HG02798 (cell line): Measurements from ENCODE around the gene NOL4L.
"Not testable (repeated sequence)": the region's sequence is repeated elsewhere in the genome, so short reads cannot be mapped to it uniquely, and the experiment has no call there.

Experiments
- ATAC-seq: cut with Tn5 transposase; IDR thresholded peaks from one replicate; pipeline ENCODE4 v1.9.1; 2021; ENCODE audit warnings: mild to moderate bottlenecking; ENCODE audit not compliant: unreplicated experiment, poor library complexity

The NOL4L gene

DNA sequence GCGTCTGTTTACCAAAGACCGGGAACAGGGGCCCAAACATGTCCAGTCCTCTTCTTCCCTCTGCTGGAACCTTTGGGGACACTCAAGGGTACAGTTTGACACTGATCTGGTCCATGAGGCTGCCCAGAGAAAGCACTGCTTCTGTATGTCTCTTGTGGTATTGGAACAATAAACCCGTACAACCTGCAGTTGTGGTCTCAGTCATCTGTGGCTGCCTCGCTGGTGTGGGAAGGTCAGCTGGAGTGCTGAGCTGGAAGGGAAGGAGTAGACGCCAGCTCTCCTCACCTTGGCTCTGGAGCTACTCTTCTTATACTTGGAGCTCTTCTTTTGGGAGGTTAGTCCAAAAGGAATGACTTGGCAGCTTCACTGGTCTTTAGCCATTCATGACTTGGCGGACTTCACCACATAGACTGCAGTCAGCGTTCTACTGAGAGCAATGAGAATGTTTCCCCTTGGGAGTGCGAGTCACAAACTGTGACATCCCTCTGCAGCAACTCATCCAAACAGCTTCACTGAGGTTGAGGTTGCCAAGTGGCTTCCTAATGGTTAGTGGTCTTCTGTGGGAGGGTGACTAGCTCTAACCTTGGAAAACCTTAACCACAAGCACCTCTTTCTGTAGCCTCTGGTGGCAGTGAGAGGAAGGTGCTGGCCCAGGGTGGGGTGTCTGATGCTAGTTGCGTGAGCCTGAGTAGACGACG, 145.9 kb downstream of the NOL4L start:
- no peak for ATAC-seq

DNA sequence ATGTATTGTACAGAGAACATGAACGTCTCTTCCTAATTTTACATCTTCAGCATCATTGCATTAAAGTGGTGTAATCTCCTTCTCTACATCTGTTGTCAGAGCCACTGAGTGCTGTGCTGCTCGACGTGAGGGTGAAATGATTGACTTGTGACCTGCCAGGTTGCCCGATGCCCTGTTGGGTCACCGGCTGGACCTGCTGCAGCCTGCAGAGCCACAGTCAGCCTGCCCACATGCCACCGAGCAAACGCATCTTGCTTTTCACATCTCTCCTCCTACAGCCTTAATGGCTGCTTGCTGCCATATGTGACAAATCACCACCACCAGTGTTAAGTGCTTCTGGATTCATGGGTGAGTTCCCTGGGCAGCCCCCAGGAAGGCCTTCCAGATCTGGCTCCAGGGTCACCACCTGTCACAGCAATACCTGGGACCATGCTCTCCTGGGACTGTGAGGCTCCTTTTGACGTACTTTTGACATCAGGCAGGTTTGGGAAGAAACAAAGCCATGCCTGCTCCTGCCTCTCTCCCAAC, 146.7 kb downstream of the NOL4L start:
- ATAC-seq, result no peak

DNA sequence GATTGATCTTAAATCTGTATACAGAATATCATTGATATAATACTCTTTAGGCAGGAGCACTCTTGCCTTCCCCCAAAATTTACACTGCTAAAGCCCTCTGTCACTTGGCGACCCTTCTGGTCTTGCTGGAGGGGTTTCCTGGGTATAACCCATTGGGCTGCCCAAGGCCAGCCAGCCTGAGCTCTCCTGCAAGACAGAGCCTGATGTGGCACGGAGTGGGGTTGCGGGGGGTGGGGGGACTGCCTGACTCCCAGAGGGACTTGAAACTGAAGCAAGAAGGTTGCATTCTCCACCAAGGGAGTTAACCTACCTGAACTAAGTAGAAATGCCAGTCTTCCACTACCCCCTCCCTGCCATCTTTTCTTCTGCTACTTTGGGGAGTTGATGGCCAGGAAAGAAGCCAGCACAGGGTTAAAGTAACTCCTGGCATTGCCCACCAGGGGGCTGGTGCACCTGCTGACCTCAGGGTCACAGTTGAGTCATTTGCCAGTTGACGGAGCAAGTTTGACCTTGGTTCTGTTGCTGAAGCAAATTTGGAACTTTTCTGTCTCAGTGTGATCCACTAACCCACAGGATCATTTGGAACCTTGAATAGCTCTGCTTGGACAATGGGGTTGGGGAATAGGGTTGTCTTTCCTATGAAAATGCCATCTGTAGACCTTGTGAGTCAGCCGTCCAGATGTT, 147.6 kb downstream of the NOL4L start:
- ATAC-seq, result no peak

GRCh38 chr20:32436968-32437367, 148.2 kb downstream of the NOL4L start:
- no peak for ATAC-seq

GRCh38 chr20:32436142-32436861, 148.8 kb downstream of the NOL4L start:
- ATAC-seq, result no peak

DNA sequence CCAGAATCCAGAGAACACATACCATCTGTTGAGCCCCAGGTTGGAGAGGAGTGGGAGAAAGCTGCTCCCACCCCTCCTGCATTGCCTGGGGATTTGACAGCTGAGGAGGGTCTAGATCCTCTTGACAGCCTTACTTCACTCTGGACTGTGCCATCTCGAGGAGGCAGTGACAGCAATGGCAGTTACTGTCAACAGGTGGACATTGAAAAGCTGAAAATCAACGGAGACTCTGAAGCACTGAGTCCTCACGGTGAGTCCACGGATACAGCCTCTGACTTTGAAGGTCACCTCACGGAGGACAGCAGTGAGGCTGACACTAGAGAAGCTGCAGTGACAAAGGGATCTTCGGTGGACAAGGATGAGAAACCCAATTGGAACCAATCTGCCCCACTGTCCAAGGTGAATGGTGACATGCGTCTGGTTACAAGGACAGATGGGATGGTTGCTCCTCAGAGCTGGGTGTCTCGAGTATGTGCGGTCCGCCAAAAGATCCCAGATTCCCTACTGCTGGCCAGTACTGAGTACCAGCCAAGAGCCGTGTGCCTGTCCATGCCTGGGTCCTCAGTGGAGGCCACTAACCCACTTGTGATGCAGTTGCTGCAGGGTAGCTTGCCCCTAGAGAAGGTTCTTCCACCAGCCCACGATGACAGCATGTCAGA, 149.6 kb downstream of the NOL4L start:
- ATAC-seq, result no peak

DNA sequence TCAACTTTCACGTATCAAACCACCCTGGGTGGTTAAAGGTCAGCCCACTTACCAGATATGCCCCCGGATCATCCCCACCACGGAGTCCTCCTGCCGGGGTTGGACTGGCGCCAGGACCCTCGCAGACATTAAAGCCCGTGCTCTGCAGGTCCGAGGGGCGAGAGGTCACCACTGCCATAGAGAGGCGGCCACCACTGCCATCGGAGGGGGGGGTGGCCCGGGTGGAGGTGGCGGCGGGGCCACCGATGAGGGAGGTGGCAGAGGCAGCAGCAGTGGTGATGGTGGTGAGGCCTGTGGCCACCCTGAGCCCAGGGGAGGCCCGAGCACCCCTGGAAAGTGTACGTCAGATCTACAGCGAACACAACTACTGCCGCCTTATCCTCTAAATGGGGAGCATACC, 150.7 kb downstream of the NOL4L start:
- no peak for ATAC-seq

DNA sequence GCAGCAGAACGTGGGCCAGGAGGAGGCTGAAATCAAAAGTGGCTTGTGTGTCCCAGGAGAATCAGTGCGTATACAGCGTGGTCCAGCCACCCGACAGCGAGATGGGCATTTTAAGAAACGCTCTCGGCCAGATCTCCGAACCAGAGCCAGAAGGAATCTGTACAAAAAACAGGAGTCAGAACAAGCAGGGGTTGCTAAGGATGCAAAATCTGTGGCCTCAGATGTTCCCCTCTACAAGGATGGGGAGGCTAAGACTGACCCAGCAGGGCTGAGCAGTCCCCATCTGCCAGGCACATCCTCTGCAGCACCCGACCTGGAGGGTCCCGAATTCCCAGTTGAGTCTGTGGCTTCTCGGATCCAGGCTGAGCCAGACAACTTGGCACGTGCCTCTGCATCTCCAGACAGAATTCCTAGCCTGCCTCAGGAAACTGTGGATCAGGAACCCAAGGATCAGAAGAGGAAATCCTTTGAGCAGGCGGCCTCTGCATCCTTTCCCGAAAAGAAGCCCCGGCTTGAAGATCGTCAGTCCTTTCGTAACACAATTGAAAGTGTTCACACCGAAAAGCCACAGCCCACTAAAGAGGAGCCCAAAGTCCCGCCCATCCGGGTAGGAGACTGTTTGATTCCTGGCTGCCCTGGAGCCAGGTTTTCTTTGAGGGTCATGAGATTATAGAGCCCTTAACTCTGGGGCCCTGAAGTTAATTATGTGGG, 151.7 kb downstream of the NOL4L start:
- no peak for ATAC-seq

DNA sequence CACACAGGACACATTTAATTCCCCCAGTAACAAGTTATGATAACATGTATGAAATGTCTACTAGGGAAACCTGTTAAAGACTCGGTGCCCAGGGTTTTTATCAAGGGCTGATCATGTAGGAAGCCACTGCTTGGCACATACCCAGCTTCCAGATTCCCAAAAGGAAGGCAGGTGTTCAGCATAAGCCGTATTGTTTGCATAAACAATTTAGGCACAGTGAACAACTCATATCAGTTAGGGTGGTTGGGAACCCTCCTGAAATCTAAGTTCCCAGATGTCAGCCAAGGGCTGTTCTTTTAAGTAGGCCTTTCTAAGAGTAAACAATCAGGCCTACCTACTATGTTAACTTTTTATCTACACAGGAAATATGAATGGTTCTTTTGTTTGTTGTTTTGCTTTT, 152.9 kb downstream of the NOL4L start:
- no peak for ATAC-seq

DNA sequence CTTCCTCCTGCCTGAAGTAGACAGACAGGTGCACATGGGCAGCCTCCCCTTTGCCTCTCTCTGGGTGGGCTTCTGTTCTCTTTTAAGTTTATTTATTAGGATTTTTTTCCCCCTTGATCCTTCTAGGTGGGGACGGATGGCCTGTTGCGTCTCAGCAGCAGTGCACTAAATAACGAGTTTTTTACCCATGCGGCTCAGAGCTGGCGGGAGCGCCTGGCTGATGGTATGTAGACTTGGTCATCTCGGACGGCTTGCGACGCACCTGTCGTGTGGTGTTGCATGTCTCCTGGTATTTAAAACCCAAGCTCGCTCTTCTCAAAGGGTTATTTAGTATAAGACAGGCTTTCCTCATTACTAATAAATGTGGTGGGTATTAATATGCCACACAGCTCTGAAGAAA, 153.7 kb downstream of the NOL4L start:
- no peak for ATAC-seq

DNA sequence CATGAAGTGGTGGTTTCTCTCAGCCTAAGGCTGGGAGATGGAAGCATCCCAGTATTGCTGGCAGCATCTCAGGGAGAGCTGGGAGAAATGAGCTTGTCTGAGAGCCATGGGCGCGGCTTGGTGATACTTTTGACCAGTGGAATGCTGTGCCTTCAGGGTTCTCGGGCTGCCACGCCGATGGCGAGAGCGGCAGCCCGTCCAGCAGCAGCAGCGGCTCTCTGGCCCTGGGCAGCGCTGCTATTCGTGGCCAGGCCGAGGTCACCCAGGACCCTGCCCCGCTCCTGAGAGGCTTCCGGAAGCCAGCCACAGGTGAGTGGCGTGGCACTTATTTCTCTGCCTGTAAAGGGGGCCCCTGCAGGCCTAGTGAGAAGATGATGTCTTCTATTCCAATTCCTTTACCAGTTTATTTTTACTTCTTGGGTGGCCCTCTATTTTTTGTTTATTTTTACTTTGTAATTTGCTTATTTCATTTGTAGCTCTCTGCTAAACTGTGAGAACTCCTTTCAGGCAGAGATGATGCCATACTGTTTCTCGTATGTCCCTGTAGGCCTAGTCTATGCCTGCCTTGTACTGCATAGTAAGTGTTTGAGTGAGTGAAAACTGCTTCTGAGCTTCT, 155.3 kb downstream of the NOL4L start:
- ATAC-seq, result no peak

- no peak for ATAC-seq
Measured at GRCh38 chr20:32429343-32429742, 155.8 kb downstream of the NOL4L start.

GRCh38 chr20:32427996-32428395, 157.1 kb downstream of the NOL4L start:
- no peak for ATAC-seq

DNA sequence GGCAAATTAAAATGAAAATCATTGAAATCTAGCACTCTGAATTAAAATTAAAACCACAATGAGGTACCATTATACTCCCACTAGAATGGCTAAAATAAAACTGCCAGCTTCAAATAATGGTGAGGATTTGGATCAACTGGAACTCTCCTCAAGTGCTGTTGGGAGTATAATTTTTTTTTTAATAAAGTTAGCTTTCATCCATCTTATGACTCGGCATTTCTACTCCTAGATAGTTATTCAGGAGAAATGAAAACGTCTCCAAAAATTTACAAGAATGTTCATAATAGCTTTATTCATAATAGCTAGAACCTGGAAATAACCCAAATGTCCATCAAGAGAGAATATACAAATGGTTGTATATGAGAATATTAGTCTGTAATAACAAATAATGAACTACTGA, 163.8 kb downstream of the NOL4L start:
- ATAC-seq, result no peak

DNA sequence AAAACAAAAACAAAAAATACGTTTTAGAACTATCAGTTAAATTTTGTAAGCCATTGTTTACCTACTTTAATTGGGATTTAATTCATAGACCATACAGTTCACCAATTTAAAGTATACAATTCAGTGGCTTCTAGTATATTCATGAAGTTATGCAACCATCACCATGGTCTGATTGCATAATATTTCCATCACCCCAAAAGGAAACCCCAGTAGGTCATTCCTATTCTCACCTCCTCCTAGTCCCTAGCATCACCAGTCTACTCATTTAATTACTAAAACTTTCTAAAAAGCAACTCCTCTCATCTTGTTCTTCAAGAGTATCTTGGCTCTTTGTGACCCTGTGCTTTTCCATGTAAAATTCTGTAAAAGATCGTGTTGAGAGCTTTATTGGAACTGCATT, 166.8 kb downstream of the NOL4L start:
- no peak for ATAC-seq

- ATAC-seq, result no peak
Measured at GRCh38 chr20:32416206-32416605, 168.9 kb downstream of the NOL4L start.

DNA sequence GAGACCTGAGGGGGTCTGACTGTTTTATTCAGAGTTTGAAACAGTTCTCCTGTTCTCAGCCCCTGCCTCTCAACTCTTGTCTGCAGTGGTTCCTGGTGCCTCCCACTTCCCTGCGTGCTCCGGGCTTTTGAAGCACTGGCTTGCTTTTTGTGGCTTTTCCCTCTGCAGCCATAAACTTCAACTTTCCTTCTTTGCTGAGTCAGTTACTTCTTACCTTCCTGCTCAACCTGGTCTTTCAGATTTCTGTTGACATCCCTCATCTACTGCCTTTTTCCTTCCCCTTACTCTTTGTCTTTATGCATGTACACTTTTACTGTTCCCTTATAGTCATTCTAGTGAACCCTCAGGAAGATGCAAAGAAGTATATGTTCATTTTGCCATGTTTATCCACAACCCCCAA, 169.6 kb downstream of the NOL4L start:
- no peak for ATAC-seq

DNA sequence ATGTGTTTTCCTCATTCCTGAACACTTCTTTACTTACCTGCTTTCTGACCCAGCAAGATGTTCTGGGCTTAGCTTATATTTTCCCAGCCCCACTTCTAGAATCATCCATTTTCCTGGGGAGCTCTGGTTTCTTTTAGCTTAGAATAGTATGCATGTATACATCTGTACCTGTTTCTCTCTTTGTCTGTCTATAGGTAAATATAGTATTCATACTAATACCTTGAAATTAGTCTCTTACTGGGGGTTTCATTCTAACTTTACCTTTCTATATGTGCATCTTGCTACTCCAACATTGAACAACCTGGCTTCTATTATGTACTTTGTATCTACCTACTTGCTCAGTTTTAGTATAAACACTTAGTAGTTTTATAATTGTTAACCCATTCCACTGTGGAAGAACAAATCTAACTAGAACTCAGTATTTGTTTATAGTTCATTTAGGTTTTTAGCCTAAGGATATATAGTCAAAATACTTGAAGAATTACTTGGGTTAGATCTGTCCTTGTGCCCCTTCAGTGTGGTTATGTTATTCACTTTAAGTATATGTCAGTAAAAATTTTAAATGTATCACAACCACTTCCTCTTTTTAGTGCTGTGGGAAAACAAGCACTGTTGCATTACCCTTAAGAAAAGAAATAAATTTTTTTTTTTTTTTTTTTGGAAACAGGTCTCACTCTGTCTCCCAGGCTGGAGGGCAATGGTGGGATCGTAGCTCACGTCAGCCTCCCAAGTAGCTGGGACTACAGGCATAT, 173.0 kb downstream of the NOL4L start:
- no peak for ATAC-seq

DNA sequence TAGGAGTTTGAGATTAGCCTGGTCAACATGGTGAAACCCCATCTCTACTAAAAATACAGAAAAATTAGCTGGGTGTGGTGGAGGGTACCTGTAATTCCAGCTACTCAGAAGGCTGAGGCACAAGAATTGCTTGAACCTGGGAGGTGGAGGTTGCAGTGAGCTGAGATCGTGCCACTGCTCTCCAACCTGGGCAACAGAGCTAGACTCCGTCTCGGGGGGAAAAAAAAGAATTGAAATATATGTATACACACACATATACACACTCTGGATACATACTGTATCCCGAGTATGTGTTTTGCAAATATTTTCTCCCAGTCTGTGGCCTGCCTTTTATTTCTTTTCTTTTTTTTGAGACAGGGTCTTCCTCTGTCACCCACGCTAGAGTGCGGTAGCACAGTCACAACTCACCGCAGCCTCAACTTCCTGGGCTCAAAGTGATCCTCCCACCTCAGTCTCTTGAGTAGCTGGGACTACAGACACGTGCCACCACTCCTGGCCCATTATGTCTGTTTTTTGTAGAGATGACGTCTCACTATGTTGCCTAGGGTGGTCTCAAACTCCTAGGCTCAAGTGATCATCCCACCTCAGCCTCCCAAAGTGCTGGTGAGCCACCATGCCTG, 177.9 kb downstream of the NOL4L start:
- ATAC-seq, result not testable (repeated sequence)
